DOHH2 (cell line): ENCODE data around the gene CNPY1.

Experiments used
- CTCF ChIP-seq: fragments of 200-600 bp; sonication (generic); IDR thresholded peaks from one replicate; pipeline ENCODE4 v1.5.1; 2014; ENCODE audit warnings: antibody characterized with exemption, mild to moderate bottlenecking, low read depth, low read length; ENCODE audit not compliant: poor library complexity, severe bottlenecking
- EZH2phosphoT487 ChIP-seq: fragments of 200-600 bp; sonication (generic); IDR thresholded peaks from 2 replicates; pipeline ENCODE4 v1.6.1; 2017; ENCODE audit warnings: borderline replicate concordance, mild to moderate bottlenecking, antibody characterized with exemption, low read length, moderate library complexity, mixed read lengths

GRCh38 chr7:155591055-155591775 is 44.9 kb upstream of the CNPY1 start:
- TF ChIP-seq CTCF, result no peak
- no peak for TF ChIP-seq EZH2phosphoT487
